ENCODE measurements around the gene DAZAP1. TPM values are rescaled to one million over a fixed set of nuclear protein-coding genes. Genes with fewer than 3 reads are reported as not detected.

The DAZAP1 gene
- 91.8 TPM for polyA plus RNA-seq (ENCODE audit: insufficient read length)
- long read RNA-seq, donor 1, transcript DAZAP1-208 (1 exons, 3,642 nt), result major isoform, 53 of 80 reads
- long read RNA-seq, donor 1, transcript DAZAP1-201 (12 exons, 2,160 nt), result minor isoform, 20 of 80 reads
- long read RNA-seq, donor 1, partial matches to known transcripts, result 0 of 80 reads
- long read RNA-seq, donor 1, other reads (novel, unspliced or antisense), result 0 of 80 reads
- long read RNA-seq, donor 2, transcript DAZAP1-208 (1 exons, 3,642 nt), result major isoform, 41 of 52 reads
- long read RNA-seq, donor 2, transcript DAZAP1-201 (12 exons, 2,160 nt), result minor isoform, 6 of 52 reads
- long read RNA-seq, donor 2, partial matches to known transcripts, result 0 of 52 reads
- long read RNA-seq, donor 2, other reads (novel, unspliced or antisense), result 0 of 52 reads
- long read RNA-seq, donor 3, transcript DAZAP1-201 (12 exons, 2,160 nt), result minor isoform, 9 of 61 reads
- long read RNA-seq, donor 3, transcript DAZAP1-208 (1 exons, 3,642 nt), result major isoform, 45 of 61 reads
- long read RNA-seq, donor 3, partial matches to known transcripts, result 0 of 61 reads
- long read RNA-seq, donor 3, other reads (novel, unspliced or antisense), result 0 of 61 reads
- long read RNA-seq, donor 4, transcript DAZAP1-208 (1 exons, 3,642 nt), result major isoform, 9 of 9 reads
- long read RNA-seq, donor 4, partial matches to known transcripts, result 0 of 9 reads
- long read RNA-seq, donor 4, other reads (novel, unspliced or antisense), result 0 of 9 reads
- long read RNA-seq, donor 5, transcript DAZAP1-205 (12 exons, 2,086 nt), result minor isoform, 7 of 85 reads
- long read RNA-seq, donor 5, transcript DAZAP1-201 (12 exons, 2,160 nt), result minor isoform, 18 of 85 reads
- long read RNA-seq, donor 5, transcript DAZAP1-211 (12 exons, 2,157 nt), result minor isoform, 6 of 85 reads
- long read RNA-seq, donor 5, transcript DAZAP1-208 (1 exons, 3,642 nt), result major isoform, 52 of 85 reads
- long read RNA-seq, donor 5, partial matches to known transcripts, result 0 of 85 reads
- long read RNA-seq, donor 5, other reads (novel, unspliced or antisense), result 0 of 85 reads
- long read RNA-seq, donor 6, transcript DAZAP1-201 (12 exons, 2,160 nt), result minor isoform, 26 of 86 reads
- long read RNA-seq, donor 6, transcript DAZAP1-208 (1 exons, 3,642 nt), result major isoform, 51 of 86 reads
- long read RNA-seq, donor 6, partial matches to known transcripts, result 0 of 86 reads
- long read RNA-seq, donor 6, other reads (novel, unspliced or antisense), result 0 of 86 reads
- long read RNA-seq, donor 7, transcript DAZAP1-201 (12 exons, 2,160 nt), result minor isoform, 10 of 86 reads
- long read RNA-seq, donor 7, transcript DAZAP1-208 (1 exons, 3,642 nt), result major isoform, 67 of 86 reads
- long read RNA-seq, donor 7, transcript DAZAP1-211 (12 exons, 2,157 nt), result minor isoform, 5 of 86 reads
- long read RNA-seq, donor 7, partial matches to known transcripts, result 0 of 86 reads
- long read RNA-seq, donor 7, other reads (novel, unspliced or antisense), result 0 of 86 reads
- long read RNA-seq, donor 8, transcript DAZAP1-208 (1 exons, 3,642 nt), result major isoform, 16 of 18 reads
- long read RNA-seq, donor 8, partial matches to known transcripts, result 0 of 18 reads
- long read RNA-seq, donor 8, other reads (novel, unspliced or antisense), result 0 of 18 reads

GRCh38 chr19:1407528-1408299 lies at the start of gene DAZAP1:
Gene DAZAP1, plus strand, starts transcription at chr19:1407586. Its CDS starts 188 bp downstream, at chr19:1407774.
- DNase-seq, result no peak

- no peak for DNase-seq
These were observed 47.1 kb upstream of the DAZAP1 start for GRCh38 chr19:1360126-1360817.

GRCh38 chr19:1360818-1361461 lies 46.4 kb upstream of the DAZAP1 start:
- no peak for DNase-seq

GRCh38 chr19:1361601-1362386 lies 45.6 kb upstream of the DAZAP1 start:
- DNase-seq, result no peak

GRCh38 chr19:1362387-1363257 lies 44.8 kb upstream of the DAZAP1 start:
- DNase-seq, result no peak

- no peak for DNase-seq
These were observed 43.8 kb upstream of the DAZAP1 start for GRCh38 chr19:1363599-1363998.

- no peak for DNase-seq
These were observed 43.2 kb upstream of the DAZAP1 start for GRCh38 chr19:1364070-1364704.

- DNase-seq, result no peak
These were observed 41.8 kb upstream of the DAZAP1 start for GRCh38 chr19:1365319-1366269.

GRCh38 chr19:1366296-1366695 lies 41.1 kb upstream of the DAZAP1 start:
- DNase-seq, result no peak

GRCh38 chr19:1366899-1367870 lies 40.2 kb upstream of the DAZAP1 start:
- DNase-seq, result no peak

- no peak for DNase-seq
These were observed 38.1 kb upstream of the DAZAP1 start for GRCh38 chr19:1369214-1369805.

- DNase-seq, result peak; percentile 62
These were observed 36.6 kb upstream of the DAZAP1 start for GRCh38 chr19:1370579-1371361.

GRCh38 chr19:1373042-1373533 lies 34.3 kb upstream of the DAZAP1 start:
- no peak for DNase-seq
